Stimulated activated CD4-positive, alpha-beta T cell treated with anti-CD3 and anti-CD28 coated beads, Interleukin-1b, Interleukin-23, amount 100 ng/mL, for 1 hour (primary cell): ENCODE data around the gene FFAR1.
"Not testable (repeated sequence)": the region's sequence is repeated elsewhere in the genome, so short reads cannot be mapped to it uniquely, and the experiment has no call there.

Source experiments
- DNase-seq, 2 donors: peaks; one replicate each; pipeline ENCODE4 v3.0.0-alpha.2; 2020; ENCODE audit warnings: low read depth in 2 of 2

The FFAR1 gene

GRCh38 chr19:35362261-35363000, 14.7 kb downstream of the FFAR1 start:
- DNase-seq: no peak

GRCh38 chr19:35363001-35363590, 15.4 kb downstream of the FFAR1 start:
- no peak for DNase-seq

DNA sequence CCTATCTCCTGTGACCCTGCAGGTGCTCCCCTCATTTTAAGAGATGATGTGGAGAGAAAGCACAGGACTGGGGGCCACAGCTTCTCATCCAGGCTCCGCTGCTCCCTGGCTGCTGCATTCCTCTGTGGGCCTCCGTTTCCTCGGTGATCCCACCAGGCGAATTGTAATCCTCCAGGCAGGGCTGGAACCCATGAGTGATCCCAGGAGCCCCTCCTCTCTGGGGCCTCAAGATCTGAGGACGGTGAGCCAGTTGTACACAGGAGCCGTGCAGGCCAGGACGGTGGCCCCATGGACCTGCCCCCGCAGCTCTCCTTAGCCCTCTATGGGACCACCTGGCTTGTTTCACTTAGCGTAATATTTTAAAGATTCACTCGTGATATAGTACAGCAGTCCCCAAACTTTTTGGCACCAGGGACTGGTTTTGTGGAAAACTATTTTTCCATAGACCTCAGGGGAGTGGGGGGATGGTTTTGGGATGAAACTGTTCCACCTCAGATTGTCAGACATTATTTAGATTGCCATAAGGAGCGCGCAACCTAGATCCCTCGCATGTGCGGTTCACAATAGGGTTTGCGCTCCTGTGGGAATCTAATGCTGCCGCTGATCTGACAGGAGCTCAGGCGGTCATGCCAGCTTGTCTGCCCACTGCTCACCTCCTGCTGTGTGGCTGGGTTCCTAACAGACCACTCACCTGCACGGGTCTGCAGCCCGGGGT, 16.2 kb downstream of the FFAR1 start:
- no peak for DNase-seq

DNA sequence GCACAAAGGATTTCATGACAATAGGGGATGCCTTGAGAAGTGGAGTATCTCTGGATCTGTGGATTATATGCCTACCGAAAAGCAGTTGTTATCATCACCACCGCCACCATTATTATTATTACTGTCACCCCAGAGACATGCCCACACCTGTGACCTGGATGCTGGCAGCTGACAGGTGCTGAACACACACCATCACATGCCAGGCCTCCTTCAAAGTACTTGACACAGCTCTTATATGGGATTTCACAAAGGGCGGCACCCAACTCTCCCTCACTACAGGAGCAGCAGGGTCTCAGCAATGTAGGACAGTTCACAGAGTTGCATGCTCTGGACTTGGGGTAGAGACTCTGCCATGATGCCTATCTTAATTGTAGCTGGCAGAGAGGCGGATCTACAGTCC, 17.6 kb downstream of the FFAR1 start:
- no peak for DNase-seq

GRCh38 chr19:35368378-35368777, 20.7 kb downstream of the FFAR1 start:
- no peak for DNase-seq

- no peak for DNase-seq
Measured at GRCh38 chr19:35369522-35369921, 21.8 kb downstream of the FFAR1 start.

DNA sequence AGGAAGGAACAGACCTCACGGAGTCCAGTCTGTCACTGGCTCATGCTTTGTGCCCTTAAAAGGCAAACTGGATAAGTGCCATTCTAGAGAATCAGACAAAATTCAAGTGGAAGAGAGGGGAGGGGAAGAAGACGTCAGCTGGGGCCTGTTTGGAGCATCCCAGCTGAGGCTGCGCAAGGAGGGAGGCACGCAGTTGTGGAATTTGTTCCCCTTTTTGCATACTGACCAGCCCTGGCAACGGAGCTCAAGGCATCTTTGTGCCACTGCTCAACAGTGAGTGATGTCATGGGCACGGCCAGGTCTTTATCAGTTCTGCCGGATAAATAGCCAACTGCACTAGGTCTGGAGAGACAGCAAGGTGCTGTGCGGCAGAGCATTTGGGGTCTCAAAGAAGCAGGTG, 23.0 kb downstream of the FFAR1 start, which contains the start of gene GPR42:
Gene GPR42 (plus strand): TSS at position 347 of the 400 bp plus-strand sequence. CDS start 292 bp downstream, outside the sequence.
- no peak for DNase-seq

DNA sequence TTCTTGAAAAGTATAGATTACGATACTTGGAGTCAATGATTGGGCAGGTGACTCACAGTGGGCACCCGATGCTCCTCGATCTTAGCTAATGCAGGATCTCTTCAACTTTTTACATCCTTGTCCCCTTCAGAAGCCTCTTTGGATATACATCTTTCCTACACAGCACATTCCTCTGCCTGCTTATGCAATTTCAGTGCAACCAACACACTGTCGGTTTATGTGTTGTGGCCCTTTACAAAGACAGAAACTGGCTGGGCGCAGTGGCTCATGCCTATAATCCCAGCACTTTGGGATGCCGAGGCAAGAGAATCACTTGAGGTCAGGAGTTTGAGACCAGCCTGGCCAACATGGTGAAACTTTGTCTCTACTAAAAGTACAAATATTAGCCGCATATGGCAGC, 25.8 kb downstream of the FFAR1 start:
- DNase-seq: no peak

DNA sequence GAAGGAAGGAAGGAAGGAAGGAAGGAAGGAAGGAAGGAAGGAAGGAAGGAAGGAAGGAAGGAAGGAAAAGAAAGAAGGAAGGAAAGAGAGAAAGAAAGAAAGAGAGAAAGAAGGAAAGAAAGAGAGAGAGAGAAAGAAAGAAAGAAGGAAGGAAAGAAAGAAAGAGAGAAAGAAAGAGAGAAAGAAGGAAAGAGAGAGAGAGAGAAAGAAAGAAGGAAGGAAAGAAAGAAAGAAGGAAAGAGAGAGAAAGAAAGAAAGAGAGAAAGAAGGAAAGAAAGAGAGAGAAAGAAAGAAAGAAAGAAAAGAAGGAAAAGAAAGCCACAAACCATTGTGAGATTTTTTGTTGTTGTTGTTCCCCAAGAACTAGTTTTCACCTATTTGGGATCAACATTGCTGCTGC, 26.3 kb downstream of the FFAR1 start:
- DNase-seq: not testable (repeated sequence)

GRCh38 chr19:35375505-35376307, 28.0 kb downstream of the FFAR1 start:
- no peak for DNase-seq

DNA sequence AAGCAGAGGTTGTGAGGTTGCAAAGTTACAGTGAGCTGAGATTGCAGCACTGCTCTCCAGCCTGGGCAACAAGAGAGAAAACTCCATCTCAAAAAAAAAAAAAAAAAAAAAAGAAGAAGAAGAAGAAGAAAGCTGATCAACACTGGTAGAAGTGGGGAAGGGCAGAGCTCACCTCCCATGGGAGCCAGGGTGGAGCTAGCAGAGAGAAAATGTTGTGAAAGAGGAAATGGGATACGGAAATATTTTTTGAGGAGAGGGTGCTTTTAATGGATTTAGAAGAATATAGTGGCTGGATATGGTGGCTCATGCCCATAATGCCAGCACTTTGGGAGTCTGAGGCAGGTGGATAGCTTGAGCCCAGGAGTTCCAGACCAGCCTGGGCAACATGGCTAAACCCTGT, 30.0 kb downstream of the FFAR1 start:
- DNase-seq: no peak

DNA sequence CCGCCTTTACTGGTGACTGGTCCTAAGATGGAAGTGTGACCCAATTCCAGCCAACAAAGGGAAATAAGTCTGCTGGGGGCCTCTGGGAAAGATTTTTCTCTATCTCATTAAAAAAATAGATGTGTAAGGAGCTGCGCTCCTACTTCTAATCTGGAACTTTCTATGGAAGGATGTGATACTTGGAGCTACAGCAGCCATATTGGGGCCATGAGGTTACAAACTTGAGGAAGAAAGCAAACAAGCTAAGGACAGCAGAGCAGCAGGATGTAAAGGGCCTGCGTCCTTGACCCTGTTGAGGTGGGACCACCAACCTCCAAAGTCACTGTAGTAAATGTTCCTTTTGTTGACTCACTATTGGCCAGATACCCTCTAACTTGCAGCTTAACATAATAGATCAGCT, 30.7 kb downstream of the FFAR1 start:
- no peak for DNase-seq

DNA sequence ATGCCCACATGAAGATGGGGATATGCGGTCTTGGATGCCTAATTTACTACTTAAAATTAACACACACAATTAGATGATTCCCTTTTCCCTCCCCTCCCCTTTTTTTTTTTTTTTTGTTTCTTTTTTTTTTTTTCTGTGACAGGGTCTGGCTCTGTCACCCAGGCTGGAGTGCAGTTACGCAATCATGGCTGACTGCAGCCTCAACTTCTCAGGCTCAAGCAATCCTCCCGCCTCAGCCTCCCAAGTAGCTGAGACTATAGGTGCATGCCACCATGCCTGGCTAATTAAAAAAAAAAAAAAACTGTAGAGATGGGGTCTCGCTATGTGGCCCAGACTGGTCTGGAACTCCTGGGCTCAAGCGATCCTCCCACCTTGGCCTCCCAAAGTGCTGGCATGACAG, 31.8 kb downstream of the FFAR1 start:
- not testable (repeated sequence) for DNase-seq

- no peak for DNase-seq
Measured at GRCh38 chr19:35379992-35380391, 32.3 kb downstream of the FFAR1 start.

DNA sequence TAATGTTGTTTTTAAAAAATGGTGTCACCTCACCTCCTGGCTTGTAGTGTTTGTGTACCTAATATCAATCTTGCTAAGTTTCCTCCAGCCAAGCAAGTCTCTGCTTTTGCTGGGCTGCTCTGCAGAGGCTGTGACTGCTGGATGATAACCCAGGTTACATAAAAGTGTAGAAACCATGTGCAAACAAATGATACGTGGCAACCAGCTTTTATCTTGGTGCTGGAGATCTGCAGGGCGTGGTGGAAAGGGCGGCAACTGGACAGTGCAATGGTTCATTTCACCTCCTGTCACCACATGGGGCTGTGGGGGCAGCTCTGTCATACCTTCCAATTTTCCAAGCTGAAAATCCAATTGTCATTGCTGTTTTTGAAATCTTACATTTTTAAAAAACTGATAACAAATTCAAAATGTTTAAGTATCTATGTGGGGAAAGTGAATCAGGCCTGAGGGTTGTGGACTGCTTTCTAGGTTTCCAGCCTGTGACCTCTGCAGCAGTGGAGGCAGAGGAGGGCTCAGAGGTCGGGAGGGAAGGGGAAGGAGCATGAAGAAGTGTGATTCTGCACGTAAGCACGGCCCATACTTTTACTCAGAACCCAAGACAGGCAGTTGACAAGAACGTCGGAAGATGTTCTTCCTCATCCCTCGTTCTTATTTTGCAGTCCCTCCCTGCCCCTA, 32.9 kb downstream of the FFAR1 start:
- no peak for DNase-seq

DNA sequence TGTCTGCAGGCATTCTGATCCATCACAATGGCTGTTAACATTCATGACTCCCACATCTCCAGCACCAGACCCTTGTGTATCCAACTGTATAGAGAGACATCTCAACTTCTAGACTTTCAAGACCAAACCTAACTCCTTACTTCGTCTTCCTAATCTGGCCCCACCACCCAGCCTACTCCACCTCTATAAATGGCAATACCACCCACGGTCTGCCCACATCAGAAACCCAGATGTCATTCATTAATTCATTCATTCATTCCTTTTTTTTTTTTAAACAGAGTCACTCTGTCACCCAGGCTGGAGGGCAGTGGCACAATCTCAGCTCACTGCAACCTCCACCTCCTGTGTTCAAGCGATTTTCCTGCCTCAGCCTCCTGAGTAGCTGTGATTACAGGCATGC, 33.6 kb downstream of the FFAR1 start:
- DNase-seq: no peak

DNA sequence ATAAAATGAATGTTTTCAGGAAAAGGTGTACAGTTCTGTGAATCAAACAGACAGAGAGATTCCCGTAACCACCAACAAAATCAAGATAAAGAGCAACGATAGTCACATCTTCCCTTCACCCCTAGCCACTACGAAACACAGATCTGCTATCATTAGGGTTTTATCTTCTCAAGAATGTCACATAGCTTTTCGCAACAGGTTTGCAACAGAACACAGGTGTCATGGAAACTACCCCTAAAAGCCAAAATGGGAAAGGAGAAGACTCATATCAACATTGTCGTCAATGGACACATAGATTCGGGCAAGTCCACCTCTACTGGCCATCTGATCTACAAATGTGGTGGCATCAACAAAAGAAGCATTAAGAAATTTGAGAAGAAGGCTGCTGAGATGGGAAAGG, 34.2 kb downstream of the FFAR1 start:
- no peak for DNase-seq

DNA sequence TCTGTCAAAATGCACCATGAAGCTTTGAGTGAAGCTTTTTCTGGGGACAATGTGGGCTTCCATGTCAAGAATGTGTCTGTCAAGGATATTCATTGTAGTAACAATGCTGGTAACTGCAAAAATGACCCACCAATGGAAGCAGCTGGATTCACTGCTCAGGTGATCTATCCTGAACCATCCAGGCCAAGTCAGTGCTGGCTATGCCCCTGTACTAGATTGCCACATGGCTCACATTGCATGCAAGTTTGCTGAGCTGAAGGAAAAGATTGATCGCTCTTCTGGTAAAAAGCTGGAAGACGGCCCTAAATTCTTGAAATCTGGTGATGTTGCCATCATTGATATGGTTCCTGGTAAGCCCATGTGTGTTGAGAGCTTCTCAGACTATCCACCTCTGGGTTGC, 35.8 kb downstream of the FFAR1 start:
- DNase-seq: no peak

DNA sequence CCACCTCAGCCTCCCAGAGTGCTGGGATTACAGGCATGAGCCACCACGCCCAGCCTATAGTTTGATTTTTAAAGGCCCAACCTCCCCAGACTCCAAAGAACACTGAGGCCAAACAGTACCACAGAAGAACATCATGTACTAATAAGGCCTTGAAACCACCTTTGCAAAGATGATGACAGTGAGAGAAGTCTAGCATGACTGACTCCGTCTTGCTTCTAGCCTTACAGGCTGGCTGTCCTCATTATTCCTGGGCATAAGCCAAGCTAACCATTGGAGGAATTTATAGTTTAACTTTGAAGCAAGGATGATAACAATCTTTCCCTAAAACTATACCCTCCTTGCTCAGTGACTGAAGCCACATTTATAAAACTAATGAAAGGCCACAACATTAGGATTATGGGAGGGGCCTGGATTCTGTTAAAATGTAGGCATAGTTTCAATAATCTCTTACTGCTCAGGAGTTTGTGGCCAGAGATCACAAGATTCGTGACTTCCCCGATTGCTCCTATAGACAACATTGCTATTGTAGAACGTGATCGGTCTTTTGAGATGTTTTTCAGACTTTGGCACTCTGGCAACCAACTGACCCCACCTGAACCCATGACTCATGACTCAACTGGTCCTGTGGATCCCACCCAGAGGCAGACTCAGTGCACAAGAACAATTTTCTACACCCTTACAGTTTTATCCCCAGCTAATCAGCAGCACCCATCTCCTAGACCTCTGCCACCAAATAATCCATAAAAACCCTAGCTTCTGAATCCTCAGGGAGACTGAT, 40.8 kb downstream of the FFAR1 start:
- DNase-seq: no peak

DNA sequence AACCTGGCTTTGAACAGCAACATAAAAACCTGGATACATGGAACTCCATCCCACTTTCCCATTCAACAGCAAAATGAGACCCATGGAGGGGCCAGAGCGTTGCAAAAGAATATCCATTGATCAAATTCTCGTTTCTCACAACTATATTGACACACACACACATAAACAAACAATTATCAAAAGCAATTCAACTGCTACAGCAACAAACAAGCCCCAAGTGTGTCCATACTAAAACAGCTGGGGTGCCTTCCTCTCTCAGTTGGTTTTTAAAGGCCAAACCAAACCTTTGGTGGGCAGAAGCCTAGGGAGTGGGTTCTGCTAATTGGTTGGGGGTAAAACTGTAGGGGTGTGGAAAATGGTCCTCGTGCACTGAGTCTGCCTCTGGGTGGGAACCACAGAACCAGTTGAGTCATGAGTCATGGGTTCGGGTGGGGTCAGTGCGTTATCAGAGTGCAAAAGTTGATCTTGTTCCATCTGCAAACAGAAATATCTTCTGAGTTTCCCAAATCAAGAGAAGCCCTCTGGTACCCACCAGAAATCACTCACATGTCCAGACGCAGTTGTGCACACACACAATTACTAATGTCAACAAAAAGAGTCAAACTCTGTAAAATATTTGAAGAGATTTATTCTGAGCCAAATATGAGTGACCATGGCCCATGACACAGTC, 41.6 kb downstream of the FFAR1 start:
- no peak for DNase-seq
